H1 (cell line): ENCODE results near the gene CHN2. TPM values are rescaled to one million over a fixed set of nuclear protein-coding genes. Genes with fewer than 3 reads are reported as not detected.

Source experiments
- CHD7 ChIP-seq: fragments of 300-600 bp; sonication (generic); IDR thresholded peaks from 2 replicates; pipeline ENCODE4 v1.7.1; 2012; ENCODE audit warnings: low read length, moderate library complexity, mild to moderate bottlenecking, inconsistent platforms; ENCODE audit not compliant: insufficient replicate concordance
- polyA plus RNA-seq, 7 experiments: library from polyadenylated mRNA; depleted of rRNA in 3 of 7; stranded (reverse) in 5 of 7; unstranded in 2 of 7; fragments of >200 nt in 5 of 7; fragments of 200-250 nt in 2 of 7; gene quantifications; 1 replicate in 5 of 7; 2 replicates in 1 of 7; 4 replicates in 1 of 7; pipeline versions ENCODE4 v1.2.1 to v1.2.3, GENCODE V29; 2011 to 2013; ENCODE audit warnings: missing spikeins in 2 of 7, mixed read lengths in 2 of 7
- total RNA-seq: library from RNA; stranded (reverse); fragmentation: NEBNext Ultra II Directional; extraction: Animal tissue kit (Norgen Biotek cat#: 25700); gene quantifications from 2 replicates; pipeline ENCODE4 v1.2.1, GENCODE V29; 2021

Gene CHN2
- total and polyA plus RNA-seq, 2 of the 8 experiments (the other 6 are each of a cell fraction or from before 2014, with no cell fraction given), result 2.9 to 4.8 TPM

- TF ChIP-seq CHD7, result no peak
Measured at GRCh38 chr7:29480934-29481651, 286.5 kb downstream of the CHN2 start (continued).
